T-helper 2 cell (primary cell): ENCODE data around the gene CHFR.
"Not testable (repeated sequence)": the region's sequence is repeated elsewhere in the genome, so short reads cannot be mapped to it uniquely, and the experiment has no call there.

Experiments used
- DNase-seq, 5 experiments: peaks; one replicate each; pipeline versions ENCODE4 v3.0.0 to v3.0.0-alpha.2; 2012 to 2022

CHFR gene

GRCh38 chr12:132873724-132874123 lies 13.7 kb downstream of the CHFR start:
- DNase-seq, result no peak

GRCh38 chr12:132872975-132873421 lies 14.4 kb downstream of the CHFR start:
- peak in 1 of 5 experiments; percentile 64 for DNase-seq

- no peak for DNase-seq
Observed at GRCh38 chr12:132872073-132872855, 15.1 kb downstream of the CHFR start.

GRCh38 chr12:132869551-132869950 lies 17.9 kb downstream of the CHFR start:
- DNase-seq, result no peak

GRCh38 chr12:132866251-132866828 lies 21.1 kb downstream of the CHFR start:
- no peak for DNase-seq

GRCh38 chr12:132861558-132861957 lies 25.8 kb downstream of the CHFR start:
- no peak for DNase-seq

GRCh38 chr12:132858718-132859266 lies 28.6 kb downstream of the CHFR start:
- DNase-seq, result no peak

GRCh38 chr12:132857019-132857418 lies 30.4 kb downstream of the CHFR start:
- DNase-seq, result not testable (repeated sequence)

GRCh38 chr12:132856581-132856980 lies 30.8 kb downstream of the CHFR start:
- DNase-seq, result no peak

- DNase-seq, result not testable (repeated sequence)
Observed at GRCh38 chr12:132855211-132855610, 32.2 kb downstream of the CHFR start.

- DNase-seq, result no peak
Observed at GRCh38 chr12:132853285-132854092, 33.9 kb downstream of the CHFR start.

- DNase-seq, result no peak
Observed at GRCh38 chr12:132852496-132852895, 34.9 kb downstream of the CHFR start.

- no peak for DNase-seq
Observed at GRCh38 chr12:132851465-132851864, 35.9 kb downstream of the CHFR start.

- DNase-seq, result no peak
Observed at GRCh38 chr12:132850291-132850690, 37.1 kb downstream of the CHFR start.

- no peak for DNase-seq
Observed at GRCh38 chr12:132848521-132848920, 38.9 kb downstream of the CHFR start.

GRCh38 chr12:132847363-132848356 lies 39.7 kb downstream of the CHFR start:
- DNase-seq, result no peak

- DNase-seq, result not testable (repeated sequence)
Observed at GRCh38 chr12:132844681-132845080, 42.7 kb downstream of the CHFR start.

- DNase-seq, result no peak
Observed at GRCh38 chr12:132842449-132843045, 44.9 kb downstream of the CHFR start.

- no peak for DNase-seq
Observed at GRCh38 chr12:132841151-132841550, 46.3 kb downstream of the CHFR start.

- no peak for DNase-seq
Observed at GRCh38 chr12:132840536-132840935, 46.9 kb downstream of the CHFR start.

GRCh38 chr12:132839558-132840235 lies 47.7 kb downstream of the CHFR start:
- peak in 1 of 5 experiments; percentile 23 for DNase-seq
